Endometrial microvascular endothelial cells (primary cell): Measurements from ENCODE around the gene IQCF6. TPM values are rescaled to one million over a fixed set of nuclear protein-coding genes. Genes with fewer than 3 reads are reported as not detected.
"Not testable (repeated sequence)": the region's sequence is repeated elsewhere in the genome, so short reads cannot be mapped to it uniquely, and the experiment has no call there.

Source experiments
- in situ Hi-C: cut with HindIII; loops from 2 replicates; pipeline ENCODE4 v1.10.0; 2017; ENCODE audit warnings: low sequenced_read_pairs, low pct_unique_long_range_greater_than_20kb; ENCODE audit errors: inconsistent ontology term
- total RNA-seq: library from RNA; depleted of rRNA; stranded (reverse); fragments of >200 nt; gene quantifications from one replicate; pipeline ENCODE4 v1.2.3, GENCODE V29; 2015; ENCODE audit errors: inconsistent ontology term

Gene IQCF6
- total RNA-seq, 1 donor from 2014 or later: not detected

- in situ Hi-C loops: no loop called here
Measured at GRCh38 chr3:51778554-51778953, 483 bp downstream of the IQCF6 start.

GRCh38 chr3:51777985-51778384 is 1.1 kb downstream of the IQCF6 start:
- in situ Hi-C loops: no loop called here

- in situ Hi-C loops: no loop called here
Measured at GRCh38 chr3:51773529-51774056, 5.4 kb downstream of the IQCF6 start.

GRCh38 chr3:51759203-51759602 is 19.8 kb downstream of the IQCF6 start:
- in situ Hi-C loops: no loop called here

- in situ Hi-C loops: not testable (repeated sequence)
Measured at GRCh38 chr3:51753763-51754750, 25.0 kb downstream of the IQCF6 start.

- in situ Hi-C loops: no loop called here
Measured at GRCh38 chr3:51751287-51751686, 27.8 kb downstream of the IQCF6 start.

GRCh38 chr3:51750878-51751277 is 28.2 kb downstream of the IQCF6 start:
- in situ Hi-C loops: no loop called here

GRCh38 chr3:51748327-51748726 is 30.7 kb downstream of the IQCF6 start:
- in situ Hi-C loops: no loop called here

- in situ Hi-C loops: no loop called here
Measured at GRCh38 chr3:51747840-51748239, 31.2 kb downstream of the IQCF6 start.

- in situ Hi-C loops: not testable (repeated sequence)
Measured at GRCh38 chr3:51742978-51743377, 36.1 kb downstream of the IQCF6 start.

GRCh38 chr3:51742320-51742719 is 36.7 kb downstream of the IQCF6 start:
- in situ Hi-C loops: not testable (repeated sequence)

- in situ Hi-C loops: no loop called here
Measured at GRCh38 chr3:51739110-51739509, 39.9 kb downstream of the IQCF6 start.

GRCh38 chr3:51735950-51736349 is 43.1 kb downstream of the IQCF6 start:
- in situ Hi-C loops: no loop called here

GRCh38 chr3:51735039-51735438 is 44.0 kb downstream of the IQCF6 start:
- in situ Hi-C loops: no loop called here

GRCh38 chr3:51734572-51734907 is 44.5 kb downstream of the IQCF6 start:
- in situ Hi-C loops: no loop called here

- in situ Hi-C loops: no loop called here
Measured at GRCh38 chr3:51733859-51734571, 45.0 kb downstream of the IQCF6 start.

GRCh38 chr3:51729042-51729633 is 49.9 kb downstream of the IQCF6 start:
- in situ Hi-C loops: no loop called here
